ENCODE results near the gene HAUS2.

DNA sequence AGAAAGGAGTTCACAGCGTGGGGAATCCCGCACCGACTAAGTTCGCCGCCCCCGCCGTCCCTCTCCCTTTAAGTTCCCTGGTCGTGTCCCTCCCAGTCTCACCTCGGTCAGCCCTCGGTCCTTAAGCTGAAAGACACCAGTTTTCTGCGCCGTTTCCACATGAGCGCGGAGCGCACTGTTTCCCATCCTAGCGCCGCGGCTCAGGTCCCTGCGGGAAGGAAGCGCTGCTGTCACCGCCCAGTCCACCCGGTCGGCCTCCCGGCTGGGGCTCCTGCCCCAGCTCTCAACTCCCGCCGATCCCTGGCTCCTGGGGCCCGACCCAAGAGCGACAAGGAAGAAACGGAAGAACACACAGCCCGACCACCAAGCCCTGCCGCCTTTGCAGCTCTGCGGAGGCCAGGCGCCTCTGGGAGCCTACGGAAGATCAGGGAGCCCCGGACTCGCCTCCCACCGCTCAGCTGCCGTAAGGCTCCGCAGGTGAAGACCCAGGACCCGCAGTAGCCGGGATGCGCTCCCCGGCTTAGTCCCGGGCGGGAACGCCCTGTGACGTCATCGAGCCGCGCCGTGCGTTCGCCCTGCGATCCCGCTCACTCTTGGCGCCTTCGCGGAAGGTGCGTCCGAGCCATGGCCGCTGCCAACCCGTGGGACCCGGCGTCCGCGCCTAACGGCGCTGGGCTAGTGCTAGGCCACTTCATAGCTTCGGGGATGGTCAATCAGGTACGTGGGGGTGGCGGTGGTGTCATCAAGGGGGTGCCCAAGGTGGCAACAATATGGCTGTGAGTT is at the start of gene HAUS2, which contains the start of gene LRRC57:
- TF ChIP-seq, protein P1, sequence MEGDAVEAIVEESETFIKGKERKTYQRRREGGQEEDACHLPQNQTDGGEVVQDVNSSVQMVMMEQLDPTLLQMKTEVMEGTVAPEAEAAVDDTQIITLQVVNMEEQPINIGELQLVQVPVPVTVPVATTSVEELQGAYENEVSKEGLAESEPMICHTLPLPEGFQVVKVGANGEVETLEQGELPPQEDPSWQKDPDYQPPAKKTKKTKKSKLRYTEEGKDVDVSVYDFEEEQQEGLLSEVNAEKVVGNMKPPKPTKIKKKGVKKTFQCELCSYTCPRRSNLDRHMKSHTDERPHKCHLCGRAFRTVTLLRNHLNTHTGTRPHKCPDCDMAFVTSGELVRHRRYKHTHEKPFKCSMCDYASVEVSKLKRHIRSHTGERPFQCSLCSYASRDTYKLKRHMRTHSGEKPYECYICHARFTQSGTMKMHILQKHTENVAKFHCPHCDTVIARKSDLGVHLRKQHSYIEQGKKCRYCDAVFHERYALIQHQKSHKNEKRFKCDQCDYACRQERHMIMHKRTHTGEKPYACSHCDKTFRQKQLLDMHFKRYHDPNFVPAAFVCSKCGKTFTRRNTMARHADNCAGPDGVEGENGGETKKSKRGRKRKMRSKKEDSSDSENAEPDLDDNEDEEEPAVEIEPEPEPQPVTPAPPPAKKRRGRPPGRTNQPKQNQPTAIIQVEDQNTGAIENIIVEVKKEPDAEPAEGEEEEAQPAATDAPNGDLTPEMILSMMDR (IDR thresholded peaks at IDR 0.05; ENCODE audit: extremely low read depth in 1 of 2, insufficient read depth in 1 of 2, low read depth in 1 of 2, low read length in 2 of 2) = no peak
- TF ChIP-seq EZH2 (IDR thresholded peaks at IDR 0.05; ENCODE audit: borderline replicate concordance, low read depth, low read length, severe bottlenecking) = no peak
- TF ChIP-seq POLR2A (IDR thresholded peaks at IDR 0.05; ENCODE audit: low read depth, low read length) = peak; percentile 95
- peak; percentile 94 for TF ChIP-seq POLR2AphosphoS5 (IDR thresholded peaks at IDR 0.05; ENCODE audit: insufficient read depth, low read depth, low read length)
- no peak for TF ChIP-seq GATA2 (IDR thresholded peaks at IDR 0.05; ENCODE audit: insufficient read depth, insufficient read length, low read depth, low read length)
- TF ChIP-seq, protein P2, sequence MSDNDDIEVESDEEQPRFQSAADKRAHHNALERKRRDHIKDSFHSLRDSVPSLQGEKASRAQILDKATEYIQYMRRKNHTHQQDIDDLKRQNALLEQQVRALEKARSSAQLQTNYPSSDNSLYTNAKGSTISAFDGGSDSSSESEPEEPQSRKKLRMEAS (IDR thresholded peaks at IDR 0.05; ENCODE audit: insufficient read depth, insufficient read length) = peak; percentile 20

Data from endothelial cell of umbilical vein (primary cell).